GM12892 (cell line): ENCODE data around the gene TRIM29.

ENCODE experiments used
- DNase-seq: peaks from one replicate; pipeline ENCODE4 v3.0.0; 2011; ENCODE audit not compliant: insufficient read length
- FAIRE-seq: peaks from 2 replicates; lab custom pipeline; 2011; peaks lifted over from hg19 to GRCh38; lab: Jason Lieb, UNC
- POLR2A ChIP-seq: IDR thresholded peaks from 2 replicates; pipeline ENCODE4 v1.6.1; 2011; ENCODE audit warnings: low read depth, low read length, control low read depth
- POLR2AphosphoS5 ChIP-seq: IDR thresholded peaks from 2 replicates; pipeline ENCODE4 v1.6.1; 2011; ENCODE audit warnings: low read depth, low read length, control low read depth
- TAF1 ChIP-seq: IDR thresholded peaks from 2 replicates; pipeline ENCODE4 v1.6.1; 2011; ENCODE audit warnings: low read depth, mild to moderate bottlenecking, control low read depth, low read length, borderline replicate concordance

Gene TRIM29

DNA sequence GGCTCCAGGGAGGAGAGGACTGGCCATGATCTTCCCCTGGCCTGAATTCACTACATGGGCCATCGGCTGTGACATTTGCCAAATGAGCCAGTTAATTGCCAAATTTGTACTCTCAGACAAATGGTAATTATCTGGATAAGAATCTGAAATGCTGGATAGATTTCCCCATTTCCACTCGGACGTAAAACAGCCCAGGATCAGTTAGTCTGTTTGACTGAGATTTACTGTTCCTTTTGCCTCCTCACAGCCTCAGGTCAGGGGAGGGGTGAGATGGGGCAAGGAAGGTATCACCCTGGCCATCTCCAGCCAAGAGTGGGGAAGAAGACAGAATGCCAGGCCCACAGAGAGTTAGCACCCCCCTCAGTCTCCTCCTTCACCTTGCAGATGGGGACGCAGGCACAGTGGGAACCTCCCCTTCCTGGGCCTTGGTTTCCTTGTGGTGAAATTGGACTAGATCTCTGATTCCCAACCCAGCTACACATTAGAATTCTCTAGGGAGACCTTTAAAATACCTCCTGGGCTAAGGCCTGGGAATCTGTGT lies 5.2 kb downstream of the TRIM29 start:
- FAIRE-seq (no peak), DNase-seq (no peak)
- TF ChIP-seq POLR2A: no peak
- TF ChIP-seq POLR2AphosphoS5: no peak
- TF ChIP-seq TAF1: no peak

DNA sequence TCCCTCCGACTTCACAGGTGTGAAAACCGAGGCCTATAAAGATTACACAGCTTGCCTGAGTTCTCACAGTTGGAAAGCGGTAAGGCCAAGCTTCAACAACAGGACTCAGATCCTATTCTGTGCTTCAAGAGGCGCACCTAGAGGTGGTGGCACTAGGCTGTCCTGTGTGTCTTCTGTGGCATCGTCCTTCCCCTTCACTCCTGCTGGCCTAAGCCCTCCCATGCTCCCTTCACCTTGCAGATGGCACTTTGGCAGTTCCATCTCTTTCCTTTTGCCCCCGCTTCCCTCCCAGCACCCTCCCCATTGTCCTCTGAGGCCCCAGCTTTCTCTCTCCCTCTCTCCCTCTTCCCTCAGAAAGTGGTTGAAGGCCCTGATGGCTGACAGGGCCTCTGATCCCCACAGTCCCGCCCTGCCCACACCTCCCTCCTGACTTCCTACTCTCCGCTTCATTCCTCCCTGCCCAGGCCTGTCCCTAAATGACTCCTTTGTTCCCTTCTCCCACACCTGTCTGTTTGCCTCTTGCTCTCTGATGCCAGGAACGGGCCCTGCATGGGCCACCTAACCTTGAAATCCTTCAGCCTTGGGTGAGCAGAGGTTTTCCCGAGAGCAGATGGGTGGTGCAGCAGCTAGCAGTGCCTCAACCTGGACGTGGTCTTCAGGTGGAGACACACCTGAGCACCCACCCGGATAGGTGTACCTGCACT lies 5.8 kb downstream of the TRIM29 start:
- FAIRE-seq (no peak), DNase-seq (no peak)
- TF ChIP-seq TAF1 (no peak), POLR2A (no peak), POLR2AphosphoS5 (no peak)

DNA sequence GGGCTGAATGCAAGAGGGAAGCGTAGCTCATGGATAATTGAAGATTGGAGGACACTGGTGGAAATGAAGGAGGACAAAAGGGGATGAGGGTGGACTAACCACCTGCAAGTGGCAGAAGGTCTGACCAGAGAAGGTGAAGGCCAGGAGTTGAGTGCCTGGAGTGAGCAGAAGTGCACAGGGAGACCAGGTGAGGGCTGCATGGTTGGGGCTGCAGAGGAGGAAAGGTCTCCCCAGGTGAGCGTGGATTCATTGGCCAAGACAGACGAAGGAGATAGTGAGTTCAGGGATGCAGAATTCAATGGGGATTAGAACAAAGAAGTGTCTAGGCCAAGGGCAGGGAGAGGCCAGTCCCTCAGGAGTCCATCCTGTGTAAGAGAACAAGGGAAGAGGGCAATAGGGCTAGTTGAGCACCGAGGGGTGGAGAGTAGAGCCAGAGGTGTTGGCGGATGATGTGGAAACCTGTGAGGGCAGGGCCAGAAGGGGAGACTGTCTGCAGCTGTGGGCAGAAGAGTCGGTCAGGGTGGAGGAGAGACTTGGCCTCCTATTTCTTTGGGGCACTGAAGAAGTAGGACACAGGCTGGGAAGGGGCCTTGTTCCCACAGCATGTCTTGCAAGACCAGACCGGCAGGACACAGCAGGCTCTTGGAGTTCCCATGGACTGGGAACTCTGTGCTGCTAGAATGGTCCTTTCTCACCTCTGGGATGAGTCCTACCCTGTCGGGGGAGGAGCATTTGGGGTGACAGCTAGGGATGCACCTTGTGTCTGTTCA lies 6.7 kb downstream of the TRIM29 start:
- TF ChIP-seq POLR2A (no peak), TAF1 (no peak), POLR2AphosphoS5 (no peak)
- no peak for FAIRE-seq
- DNase-seq: no peak

DNA sequence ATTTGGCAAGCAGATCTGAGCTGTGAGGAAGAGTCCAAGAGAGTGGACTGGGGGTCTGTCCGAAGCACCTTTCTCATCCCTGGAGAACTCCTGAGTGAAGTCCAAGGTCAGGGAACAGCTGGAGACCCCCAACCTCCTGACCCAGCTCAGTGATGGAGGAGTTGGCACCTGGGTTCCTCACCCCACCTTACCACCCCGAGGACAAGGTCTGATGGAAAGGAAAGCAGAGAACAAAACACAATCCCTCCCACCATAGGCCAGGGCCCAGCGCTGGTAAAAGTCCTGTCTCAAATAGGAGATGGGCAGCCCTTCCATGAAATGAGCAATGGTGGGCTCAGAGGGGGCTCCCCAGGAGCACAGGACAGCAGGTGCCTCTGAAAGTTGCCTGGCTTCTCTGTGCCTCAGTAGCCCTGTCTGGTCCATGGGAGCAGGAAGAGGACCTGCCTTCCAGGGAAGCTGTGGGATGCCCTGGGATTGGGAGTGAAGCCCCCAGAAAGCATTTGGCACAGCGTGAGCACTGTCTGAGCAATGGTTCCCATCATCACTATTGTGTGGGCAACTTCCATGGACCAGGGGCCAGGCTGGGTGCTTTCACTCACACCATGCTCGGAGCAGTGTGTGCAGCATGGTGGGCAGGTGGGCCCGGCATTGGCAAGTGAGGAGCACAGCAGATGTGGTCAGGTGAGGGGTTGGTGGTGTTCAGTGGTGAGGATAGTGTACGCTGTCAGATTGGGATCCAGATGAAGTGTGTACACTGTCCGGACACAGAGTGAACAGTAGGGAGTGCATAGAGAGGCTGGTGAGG lies 7.5 kb downstream of the TRIM29 start:
- DNase-seq (no peak), FAIRE-seq (no peak)

DNA sequence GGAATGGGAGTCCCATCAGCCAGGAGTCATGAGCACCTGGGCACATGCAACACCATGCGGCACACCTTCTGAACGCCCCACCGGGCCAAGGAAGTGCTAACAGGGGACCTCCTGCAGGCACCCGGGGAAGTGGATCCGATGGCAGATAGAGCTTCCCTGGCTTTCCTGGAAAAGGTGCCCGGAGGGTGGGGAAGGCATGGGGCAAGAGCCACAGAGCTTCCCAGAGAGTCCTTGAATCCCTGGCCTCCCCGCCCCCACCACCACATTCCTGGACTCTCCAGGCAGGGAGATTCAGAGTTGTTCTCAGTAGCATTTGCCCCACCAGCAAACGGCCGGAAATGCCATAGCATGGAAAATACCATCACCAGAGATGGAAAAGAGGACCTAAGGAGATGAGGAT lies 8.3 kb downstream of the TRIM29 start:
- FAIRE-seq (no peak), DNase-seq (no peak)
- no peak for TF ChIP-seq POLR2A
- TF ChIP-seq POLR2AphosphoS5: no peak
- TF ChIP-seq TAF1: no peak

More for the DNA sequence above, 7.5 kb downstream of the TRIM29 start:
- TF ChIP-seq POLR2AphosphoS5 (no peak), TAF1 (no peak), POLR2A (no peak)

DNA sequence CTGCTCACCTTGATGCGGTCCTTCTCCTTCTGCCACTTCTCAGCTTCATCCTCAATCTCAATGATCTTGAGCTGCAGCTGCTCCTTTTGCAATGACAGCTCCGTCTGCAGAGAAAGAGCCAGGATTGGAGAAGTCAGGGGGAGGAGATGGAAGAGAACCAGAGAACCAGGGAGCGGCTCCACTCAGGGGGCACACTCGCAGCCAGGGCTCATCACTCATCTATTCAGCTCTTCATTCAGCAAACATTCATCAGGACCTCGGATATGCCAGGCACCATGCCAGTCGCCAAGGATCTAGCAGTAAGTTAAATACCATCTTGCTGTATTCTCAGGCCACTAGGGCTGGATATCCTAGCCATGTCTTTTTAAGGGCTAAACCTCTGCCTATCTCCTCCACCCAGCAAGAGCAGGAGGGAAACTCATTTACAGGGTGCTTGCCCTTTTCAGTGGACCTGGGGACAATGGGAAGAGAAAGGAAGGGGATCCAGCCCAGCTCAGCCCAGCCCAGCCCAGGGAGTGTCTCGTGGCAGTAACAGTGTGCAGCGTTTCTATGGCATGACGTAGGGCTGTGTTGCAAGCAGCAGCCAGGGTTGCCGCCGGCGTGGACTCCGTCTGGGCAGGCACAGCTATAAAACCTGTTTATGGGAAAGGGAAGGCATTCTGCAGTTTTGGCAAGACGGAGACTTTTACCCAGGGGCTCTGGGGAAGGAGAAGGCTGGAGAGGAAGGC lies 9.4 kb downstream of the TRIM29 start:
- no peak for FAIRE-seq
- no peak for DNase-seq
- no peak for TF ChIP-seq POLR2AphosphoS5
- TF ChIP-seq TAF1: no peak
- TF ChIP-seq POLR2A: no peak

DNA sequence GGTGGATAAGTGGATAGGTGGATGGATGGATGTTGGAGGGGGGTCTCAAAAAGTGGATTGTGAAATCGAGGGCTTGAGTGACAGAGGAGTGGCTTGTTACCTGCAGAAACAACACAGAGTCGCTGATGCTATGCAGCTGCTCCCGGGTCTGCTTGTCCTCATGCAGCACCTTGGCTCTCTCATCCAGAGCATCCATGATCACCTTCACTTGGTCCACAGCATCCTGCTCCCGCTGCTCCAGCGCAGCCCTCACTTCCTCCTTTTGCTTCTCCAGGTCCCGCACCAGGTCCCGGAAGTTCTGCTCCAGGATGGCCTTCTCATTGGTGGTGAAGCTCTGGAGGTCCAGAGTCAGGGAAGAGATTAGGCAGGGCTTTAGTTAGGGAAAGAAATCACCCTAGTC lies 10.7 kb downstream of the TRIM29 start:
- DNase-seq (no peak), FAIRE-seq (no peak)
- TF ChIP-seq POLR2A (no peak), TAF1 (no peak), POLR2AphosphoS5 (no peak)

DNA sequence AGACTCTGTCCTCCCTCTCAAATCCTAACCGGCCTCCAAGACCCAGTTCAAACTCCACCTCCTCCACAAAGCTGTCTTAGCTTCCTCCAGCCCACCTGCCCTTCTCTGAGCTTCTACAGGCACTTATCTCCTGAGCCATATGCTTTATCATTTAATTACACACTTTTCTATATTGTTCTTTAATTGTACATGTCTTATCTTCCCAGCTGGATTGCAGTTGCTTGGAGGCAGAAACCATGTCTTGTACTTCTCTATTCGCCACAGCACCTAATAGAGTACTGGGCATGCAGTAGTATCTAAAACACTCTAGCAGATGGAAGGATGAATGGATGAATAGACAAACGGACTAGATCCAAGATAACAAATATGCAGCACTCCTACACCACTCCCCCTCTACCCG lies 11.3 kb downstream of the TRIM29 start:
- no peak for FAIRE-seq
- no peak for DNase-seq

DNA sequence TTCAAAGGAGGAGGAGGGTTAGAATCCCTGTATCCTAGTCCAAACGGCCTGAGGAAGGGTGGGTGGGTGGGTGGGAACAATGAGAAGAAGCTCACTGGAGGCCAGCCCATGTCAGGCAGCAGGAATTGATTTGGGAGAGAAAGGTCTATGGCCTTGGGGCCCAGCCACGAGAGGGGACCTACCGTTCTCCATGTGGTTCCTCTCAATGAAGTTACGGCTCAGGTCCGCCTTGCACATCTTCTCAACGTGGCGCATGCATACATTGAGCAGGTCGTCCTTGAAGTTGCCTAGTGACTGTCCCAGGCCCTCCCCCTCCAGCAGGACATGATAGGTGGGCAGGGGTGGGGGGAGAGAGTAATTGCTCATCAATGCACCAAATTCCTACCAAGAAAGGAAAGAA lies 12.4 kb downstream of the TRIM29 start:
- TF ChIP-seq POLR2AphosphoS5 (no peak), TAF1 (no peak), POLR2A (no peak)
- FAIRE-seq: no peak
- no peak for DNase-seq

More for the DNA sequence above, 11.3 kb downstream of the TRIM29 start:
- TF ChIP-seq POLR2AphosphoS5 (no peak), TAF1 (no peak), POLR2A (no peak)

DNA sequence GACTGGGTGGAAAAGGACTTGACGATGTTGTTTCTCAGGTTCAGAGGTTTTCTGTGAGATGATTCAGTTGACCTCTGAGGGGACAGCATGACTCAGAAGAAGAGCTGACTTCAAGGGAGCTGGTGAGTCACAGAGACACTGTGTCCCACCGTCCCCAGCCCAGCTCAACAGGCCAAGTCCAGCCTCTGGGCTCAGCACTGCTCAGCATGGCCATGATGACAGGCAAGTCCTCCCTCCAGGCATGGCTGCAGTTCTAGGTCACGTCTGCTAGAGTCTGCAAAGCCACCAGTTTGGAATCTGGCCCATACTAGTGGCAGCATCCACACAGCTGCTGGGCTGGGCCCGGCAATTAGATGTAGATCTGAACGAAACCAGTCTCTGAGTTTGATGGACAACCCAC lies 12.9 kb downstream of the TRIM29 start:
- FAIRE-seq (no peak), DNase-seq (no peak)
- no peak for TF ChIP-seq TAF1

DNA sequence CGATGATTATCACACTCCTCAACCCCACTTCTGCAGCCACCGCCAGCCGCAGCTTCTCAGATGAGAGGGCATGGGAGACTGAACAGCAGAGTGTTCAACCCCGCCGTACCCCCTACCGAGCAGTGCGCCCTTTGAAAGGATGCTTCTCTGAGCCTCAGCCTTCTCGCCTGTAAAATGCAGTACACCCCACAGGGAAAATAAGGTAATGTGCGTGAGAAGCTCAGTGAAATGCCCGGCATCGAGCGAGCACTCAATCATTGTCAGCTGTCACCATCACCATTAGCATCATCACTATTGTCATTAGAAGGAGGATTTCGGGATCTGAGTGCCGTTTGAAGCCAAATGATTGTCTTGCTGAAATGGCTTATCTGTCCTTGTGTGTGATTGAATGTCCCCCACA lies 13.6 kb downstream of the TRIM29 start:
- FAIRE-seq: no peak
- no peak for TF ChIP-seq POLR2A
- TF ChIP-seq POLR2AphosphoS5: no peak
- no peak for TF ChIP-seq TAF1
- no peak for DNase-seq
